Right atrium auricular region (tissue), 2 donors: ENCODE data around the gene DNMT3B. TPM values are rescaled to one million over a fixed set of nuclear protein-coding genes. Genes with fewer than 3 reads are reported as not detected.

Experiments
- DNase-seq: peaks from one replicate; pipeline ENCODE4 v3.0.0-alpha.2; 2019; ENCODE audit warnings: low spot score
- H3K27ac ChIP-seq, 2 donors: fragments of 200-600 bp; sonication (generic); 1 replicate in 1 of 2; 2 replicates in 1 of 2; pipeline ENCODE4 v1.5.1; 2016 to 2019
- H3K27me3 ChIP-seq, 2 donors: fragments of 200-600 bp; sonication (generic); one replicate each; pipeline versions ENCODE4 v1.5.1 to v1.6.0; 2017 to 2019
- H3K36me3 ChIP-seq: fragments of 200-600 bp; sonication (generic); one replicate; pipeline ENCODE4 v1.5.1; 2016
- H3K4me1 ChIP-seq, 2 donors: fragments of 200-600 bp; sonication (generic); one replicate each; pipeline versions ENCODE4 v1.5.1 to v1.6.0; 2017 to 2019
- H3K4me3 ChIP-seq, 2 donors: fragments of 200-600 bp; sonication (generic); 1 replicate in 1 of 2; 2 replicates in 1 of 2; pipeline ENCODE4 v1.5.1; 2017 to 2019; ENCODE audit warnings: mild to moderate bottlenecking in 1 of 2, moderate library complexity in 1 of 2
- H3K9me3 ChIP-seq, 2 donors: fragments of 200-600 bp; sonication (generic); one replicate each; pipeline ENCODE4 v1.5.1; 2019
- CTCF ChIP-seq, 2 donors: fragments of 200-600 bp; sonication (generic); IDR thresholded peaks; one replicate each; pipeline ENCODE4 v1.5.1; 2019; ENCODE audit warnings: antibody characterized with exemption in 2 of 2
- total RNA-seq, 2 donors: library from RNA; depleted of rRNA; stranded (reverse); fragments of >200 nt; gene quantifications; one replicate each; pipeline ENCODE4 v1.1.0, GENCODE V29; 2016

Gene DNMT3B
- total RNA-seq, 2 donors from 2014 or later, result 0.24 to 0.44 TPM

GRCh38 chr20:32804022-32804715 lies 42.0 kb downstream of the DNMT3B start:
- Histone ChIP-seq H3K4me1 (peaks cover 0 to 4% of the 10 kb centered on the region in 2 donors), H3K27me3 (no peaks in the 10 kb centered on the region), H3K4me3 (no peak overlapping the region), H3K36me3 (peaks cover 7% of the 10 kb centered on the region), H3K9me3 (no peaks in the 10 kb centered on the region), H3K27ac (no peak overlapping the region)
- TF ChIP-seq CTCF (IDR thresholded peaks at IDR 0.05), result no peak
- DNase-seq, result no peak

- H3K4me1 ChIP-seq, result peaks cover 0 to 4% of the 10 kb centered on the region in 2 donors
- no peak overlapping the region for H3K4me3 ChIP-seq
- no peak overlapping the region for H3K27ac ChIP-seq
- no peaks in the 10 kb centered on the region for H3K9me3 ChIP-seq
- peaks cover 7% of the 10 kb centered on the region for H3K36me3 ChIP-seq
- no peaks in the 10 kb centered on the region for H3K27me3 ChIP-seq
- DNase-seq, result no peak
- no peak for TF ChIP-seq CTCF (IDR thresholded peaks at IDR 0.05)
Measured at GRCh38 chr20:32804817-32805216, 42.6 kb downstream of the DNMT3B start.

- no peak for DNase-seq
- Histone ChIP-seq H3K9me3 (no peaks in the 10 kb centered on the region), H3K27me3 (no peaks in the 10 kb centered on the region), H3K4me1 (peaks cover 0 to 4% of the 10 kb centered on the region in 2 donors), H3K27ac (no peak overlapping the region), H3K36me3 (peaks cover 7% of the 10 kb centered on the region), H3K4me3 (no peak overlapping the region)
- TF ChIP-seq CTCF (IDR thresholded peaks at IDR 0.05), result no peak
Measured at GRCh38 chr20:32805721-32806120, 43.5 kb downstream of the DNMT3B start.

- no peak for TF ChIP-seq CTCF (IDR thresholded peaks at IDR 0.05)
- Histone ChIP-seq H3K27ac (no peak overlapping the region), H3K27me3 (no peaks in the 10 kb centered on the region), H3K4me3 (no peak overlapping the region), H3K36me3 (peaks cover 7% of the 10 kb centered on the region), H3K9me3 (no peaks in the 10 kb centered on the region), H3K4me1 (peaks cover 0 to 4% of the 10 kb centered on the region in 2 donors)
- DNase-seq, result no peak
Measured at GRCh38 chr20:32806356-32806755, 44.2 kb downstream of the DNMT3B start.

- TF ChIP-seq CTCF (IDR thresholded peaks at IDR 0.05), result no peak
- H3K4me1 ChIP-seq, result peaks cover 0 to 4% of the 10 kb centered on the region in 2 donors
Measured at GRCh38 chr20:32807706-32808105, 45.5 kb downstream of the DNMT3B start.

GRCh38 chr20:32808438-32808837 lies 46.3 kb downstream of the DNMT3B start:
- no peak for DNase-seq
- Histone ChIP-seq H3K4me3 (no peak overlapping the region), H3K36me3 (no peaks in the 10 kb centered on the region), H3K4me1 (peaks cover 0 to 4% of the 10 kb centered on the region in 2 donors), H3K27me3 (no peaks in the 10 kb centered on the region), H3K27ac (no peak overlapping the region), H3K9me3 (no peaks in the 10 kb centered on the region)
- no peak for TF ChIP-seq CTCF (IDR thresholded peaks at IDR 0.05)

More at GRCh38 chr20:32807706-32808105, 45.5 kb downstream of the DNMT3B start:
- H3K4me3 ChIP-seq, result no peak overlapping the region
- H3K36me3 ChIP-seq, result peaks cover 2% of the 10 kb centered on the region
- H3K9me3 ChIP-seq, result no peaks in the 10 kb centered on the region
- DNase-seq, result no peak
- H3K27ac ChIP-seq, result no peak overlapping the region
- no peaks in the 10 kb centered on the region for H3K27me3 ChIP-seq
